CMK (cell line): ENCODE results near the gene RAB14.
"Not testable (repeated sequence)": the region's sequence is repeated elsewhere in the genome, so short reads cannot be mapped to it uniquely, and the experiment has no call there.

Experiments
- DNase-seq: peaks from one replicate; pipeline ENCODE4 v3.0.0-alpha.2; 2010; ENCODE audit warnings: low read depth

Gene RAB14

GRCh38 chr9:121191235-121191634, 10.4 kb downstream of the RAB14 start:
- no peak for DNase-seq

- DNase-seq: no peak
These were observed 12.0 kb downstream of the RAB14 start for GRCh38 chr9:121189660-121190059.

- no peak for DNase-seq
These were observed 12.7 kb downstream of the RAB14 start for GRCh38 chr9:121189006-121189405.

- DNase-seq: no peak
These were observed 13.9 kb downstream of the RAB14 start for GRCh38 chr9:121187636-121188305.

GRCh38 chr9:121185774-121186403, 15.8 kb downstream of the RAB14 start:
- DNase-seq: no peak

- no peak for DNase-seq
These were observed 16.4 kb downstream of the RAB14 start for GRCh38 chr9:121185178-121185745.

GRCh38 chr9:121184463-121184862, 17.2 kb downstream of the RAB14 start:
- DNase-seq: no peak

GRCh38 chr9:121183666-121184423, 17.8 kb downstream of the RAB14 start:
- DNase-seq: no peak

GRCh38 chr9:121182989-121183388, 18.7 kb downstream of the RAB14 start:
- no peak for DNase-seq

GRCh38 chr9:121182101-121182836, 19.4 kb downstream of the RAB14 start:
- DNase-seq: no peak

- no peak for DNase-seq
These were observed 21.6 kb downstream of the RAB14 start for GRCh38 chr9:121179930-121180681.

- DNase-seq: not testable (repeated sequence)
These were observed 22.3 kb downstream of the RAB14 start for GRCh38 chr9:121179373-121179721.

GRCh38 chr9:121178676-121179372, 22.8 kb downstream of the RAB14 start:
- no peak for DNase-seq

GRCh38 chr9:121173501-121173900, 28.2 kb downstream of the RAB14 start:
- no peak for DNase-seq

GRCh38 chr9:121172726-121173487, 28.8 kb downstream of the RAB14 start:
- no peak for DNase-seq

- DNase-seq: no peak
These were observed 30.4 kb downstream of the RAB14 start for GRCh38 chr9:121171236-121171635.

- no peak for DNase-seq
These were observed 32.5 kb downstream of the RAB14 start for GRCh38 chr9:121169094-121169601.

- no peak for DNase-seq
These were observed 33.6 kb downstream of the RAB14 start for GRCh38 chr9:121168052-121168451.

- no peak for DNase-seq
These were observed 41.6 kb downstream of the RAB14 start for GRCh38 chr9:121160025-121160424.

- DNase-seq: no peak
These were observed 43.7 kb downstream of the RAB14 start for GRCh38 chr9:121157939-121158338.
